Measurements from ENCODE around the gene EXOC3L1.

DNA sequence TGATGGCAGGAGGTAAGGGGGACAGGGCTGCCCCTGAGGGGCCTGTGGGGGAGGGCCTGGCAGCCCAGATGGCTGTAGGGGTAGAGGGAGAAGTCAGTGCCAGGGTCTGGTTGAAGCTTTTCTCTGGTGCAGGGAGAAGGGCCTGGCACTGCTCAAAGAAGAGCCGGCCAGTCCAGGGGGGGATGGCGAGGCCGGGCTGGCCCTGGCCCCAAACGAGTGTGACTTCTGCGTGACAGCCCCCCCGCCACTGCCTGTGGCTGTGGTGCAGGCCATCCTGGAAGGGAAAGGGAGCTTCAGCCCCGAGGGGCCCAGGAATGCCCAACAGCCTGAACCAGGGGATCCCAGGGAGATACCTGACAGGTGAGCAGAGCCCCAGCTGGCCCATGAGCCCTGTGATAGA, 22.3 kb downstream of the EXOC3L1 start:
- TF ChIP-seq, protein P1, sequence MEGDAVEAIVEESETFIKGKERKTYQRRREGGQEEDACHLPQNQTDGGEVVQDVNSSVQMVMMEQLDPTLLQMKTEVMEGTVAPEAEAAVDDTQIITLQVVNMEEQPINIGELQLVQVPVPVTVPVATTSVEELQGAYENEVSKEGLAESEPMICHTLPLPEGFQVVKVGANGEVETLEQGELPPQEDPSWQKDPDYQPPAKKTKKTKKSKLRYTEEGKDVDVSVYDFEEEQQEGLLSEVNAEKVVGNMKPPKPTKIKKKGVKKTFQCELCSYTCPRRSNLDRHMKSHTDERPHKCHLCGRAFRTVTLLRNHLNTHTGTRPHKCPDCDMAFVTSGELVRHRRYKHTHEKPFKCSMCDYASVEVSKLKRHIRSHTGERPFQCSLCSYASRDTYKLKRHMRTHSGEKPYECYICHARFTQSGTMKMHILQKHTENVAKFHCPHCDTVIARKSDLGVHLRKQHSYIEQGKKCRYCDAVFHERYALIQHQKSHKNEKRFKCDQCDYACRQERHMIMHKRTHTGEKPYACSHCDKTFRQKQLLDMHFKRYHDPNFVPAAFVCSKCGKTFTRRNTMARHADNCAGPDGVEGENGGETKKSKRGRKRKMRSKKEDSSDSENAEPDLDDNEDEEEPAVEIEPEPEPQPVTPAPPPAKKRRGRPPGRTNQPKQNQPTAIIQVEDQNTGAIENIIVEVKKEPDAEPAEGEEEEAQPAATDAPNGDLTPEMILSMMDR (IDR thresholded peaks at IDR 0.05): no peak
- no peak for TF ChIP-seq POLR2A (IDR thresholded peaks at IDR 0.05)
